OCI-LY3 (cell line): Measurements from ENCODE around the gene EP300.

Experiments
- CTCF ChIP-seq: fragments of 200-600, 300-600 bp; sonication (generic); IDR thresholded peaks from 2 replicates; pipeline ENCODE4 v1.5.1; 2014; ENCODE audit warnings: antibody characterized with exemption, low read length, low read depth
- EZH2phosphoT487 ChIP-seq: fragments of 200-600 bp; shearing (Covaris generic); IDR thresholded peaks from 2 replicates; pipeline ENCODE4 v1.6.1; 2018; ENCODE audit warnings: antibody characterized with exemption, mixed run types, low read depth

DNA sequence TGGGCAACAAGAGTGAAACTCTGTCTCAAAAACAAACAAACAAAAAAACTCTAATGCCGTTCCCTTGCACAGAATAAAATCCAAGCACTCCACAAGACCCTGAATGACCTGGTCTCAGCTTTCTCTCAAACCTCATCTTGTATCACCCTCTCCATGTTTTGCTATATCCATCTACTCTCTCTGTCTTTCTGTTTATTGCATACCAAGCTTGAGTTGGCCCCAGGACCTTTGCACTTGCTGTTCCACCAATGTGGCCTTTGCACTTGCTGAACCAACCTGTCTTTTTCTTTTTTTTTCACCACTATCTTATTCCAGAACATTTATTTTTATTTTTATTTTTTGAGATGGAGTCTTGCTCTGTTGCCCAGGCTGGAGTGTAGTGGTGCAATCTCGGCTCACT lies 110.7 kb downstream of the EP300 start:
- TF ChIP-seq CTCF (no peak), EZH2phosphoT487 (no peak)
